ENCODE measurements around the gene SFT2D3.

Gene SFT2D3

DNA sequence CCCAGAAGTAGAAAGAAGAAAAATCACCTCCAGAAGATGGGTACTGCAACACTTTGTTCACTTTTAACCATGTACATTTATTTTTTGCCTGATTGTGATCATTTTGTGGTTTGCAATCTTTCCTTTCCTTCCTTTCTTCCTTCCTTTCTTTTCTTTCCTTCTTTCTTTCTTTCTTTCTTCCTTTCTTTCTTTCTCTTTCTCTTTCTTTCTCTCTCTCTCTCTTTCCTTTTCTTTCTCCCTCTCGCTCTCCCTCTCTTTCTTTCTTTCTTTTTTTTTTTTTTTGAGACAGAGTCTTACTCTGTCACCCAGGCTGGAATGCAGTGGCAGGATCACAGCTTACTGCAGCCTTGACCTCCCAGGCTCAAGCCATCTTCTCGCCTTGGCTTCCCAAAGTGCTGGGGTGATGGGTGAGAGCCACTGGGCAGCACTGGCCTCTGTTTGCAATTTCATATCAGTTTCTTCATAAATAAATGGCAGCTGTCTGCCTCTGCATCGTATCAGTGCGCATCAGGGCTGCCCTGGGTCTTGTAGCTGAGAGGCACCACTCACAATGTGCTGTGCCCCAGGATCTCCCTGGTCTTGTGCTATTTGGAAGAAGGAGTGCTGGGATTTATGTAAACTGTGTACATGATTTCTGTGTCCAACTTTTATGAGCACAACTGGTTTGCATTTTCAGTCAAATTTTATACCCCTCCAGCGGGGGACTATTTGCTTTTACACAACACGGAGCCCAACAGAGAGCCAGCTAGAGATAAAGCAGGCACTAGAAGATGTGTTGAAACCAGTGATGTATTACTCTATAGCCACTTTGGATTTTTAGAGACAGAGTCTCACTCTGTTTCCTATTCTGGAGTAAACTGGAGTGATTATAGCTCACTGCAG is 19.1 kb upstream of the SFT2D3 start:
- DNase-seq (ENCODE audit: low spot score), result no peak

DNA sequence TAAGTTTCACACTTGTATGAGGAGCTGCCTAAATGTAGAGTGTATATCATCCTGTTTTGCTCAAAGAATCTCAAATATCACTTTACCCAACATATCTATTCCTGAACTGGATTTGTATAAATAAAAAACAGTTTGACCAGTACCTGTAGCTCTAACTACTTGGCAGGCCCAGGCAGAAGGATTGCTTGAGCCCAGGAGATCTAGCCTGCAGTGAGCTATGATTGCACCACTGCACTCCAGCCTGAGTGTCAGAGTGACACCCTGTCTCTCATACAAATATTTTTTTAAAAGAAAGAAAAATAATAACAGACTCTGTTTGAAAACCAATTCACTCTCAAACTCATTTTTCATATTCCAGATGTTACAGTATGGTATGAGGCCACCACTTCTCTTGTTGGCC is 18.2 kb upstream of the SFT2D3 start:
- DNase-seq (ENCODE audit: low spot score), result no peak

DNA sequence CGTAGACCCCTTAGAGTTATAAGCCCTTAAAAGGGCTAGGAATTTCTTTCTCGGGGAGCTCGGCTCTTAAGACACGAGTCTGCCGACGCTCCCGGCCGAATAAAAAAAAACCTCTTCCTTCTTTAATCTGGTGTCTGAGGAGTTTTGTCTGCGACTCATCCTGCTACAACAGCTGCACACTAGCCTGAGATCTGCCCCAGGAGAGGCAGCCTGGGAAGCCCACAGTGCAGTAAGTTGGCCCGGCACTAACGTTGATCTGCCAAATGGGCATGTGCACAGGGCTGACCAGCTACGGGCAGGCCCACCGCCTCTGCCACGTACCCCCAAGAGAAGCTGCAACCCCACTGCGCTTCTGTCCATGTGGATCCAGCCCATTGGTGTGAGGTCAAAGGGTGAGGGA is 17.5 kb upstream of the SFT2D3 start:
- DNase-seq (ENCODE audit: low spot score), result no peak

DNA sequence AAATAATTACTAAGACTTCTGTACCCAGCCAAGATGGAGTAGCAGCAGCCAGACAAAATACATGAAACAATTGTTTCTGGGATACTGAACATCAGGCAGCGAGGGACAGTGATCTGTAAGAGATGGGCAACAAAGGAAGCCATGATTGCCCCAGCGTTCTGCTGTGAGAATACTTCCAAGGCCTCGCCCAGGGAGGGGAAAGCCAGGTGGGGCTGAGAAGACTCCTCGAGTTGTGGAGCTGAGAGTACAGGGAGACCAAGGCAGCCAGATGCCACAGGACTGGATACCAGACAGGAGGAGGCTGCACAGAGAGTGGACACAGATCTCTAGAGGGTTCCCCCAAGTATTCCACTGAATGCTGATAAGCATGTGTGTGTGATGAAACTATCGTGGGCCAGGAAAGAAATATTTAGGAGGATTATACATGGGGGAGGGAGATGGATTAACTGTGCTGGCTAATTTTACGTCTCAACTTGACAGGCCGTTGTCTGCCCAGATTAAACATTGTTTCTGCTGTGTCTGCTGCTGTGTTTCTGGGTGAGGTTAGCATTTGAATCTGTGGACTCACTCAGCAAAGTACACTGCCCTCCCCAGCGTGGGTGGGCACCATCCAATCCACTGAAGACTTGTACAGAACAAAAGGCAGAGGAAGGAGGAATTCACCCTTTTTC is 15.8 kb upstream of the SFT2D3 start:
- DNase-seq (ENCODE audit: low spot score), result no peak

DNA sequence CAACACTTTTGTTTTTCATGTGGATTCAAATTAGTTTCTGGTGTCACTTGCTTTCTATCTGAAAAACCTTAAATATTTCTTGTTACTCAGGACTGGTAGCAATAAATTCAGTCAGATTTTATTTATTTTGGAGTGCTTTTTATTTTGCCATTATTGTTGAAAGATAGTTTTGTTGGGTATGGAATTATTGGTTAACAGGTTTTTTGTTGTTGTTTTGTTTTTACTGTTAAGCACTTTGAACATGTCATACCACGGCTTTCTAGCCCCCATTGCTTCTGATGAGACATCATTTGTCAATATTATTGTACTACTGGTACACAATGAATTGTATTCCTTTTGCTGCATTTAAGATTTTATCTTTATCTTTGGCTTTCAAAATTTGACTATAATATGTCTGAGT is 12.9 kb upstream of the SFT2D3 start:
- no peak for DNase-seq (ENCODE audit: low spot score)

DNA sequence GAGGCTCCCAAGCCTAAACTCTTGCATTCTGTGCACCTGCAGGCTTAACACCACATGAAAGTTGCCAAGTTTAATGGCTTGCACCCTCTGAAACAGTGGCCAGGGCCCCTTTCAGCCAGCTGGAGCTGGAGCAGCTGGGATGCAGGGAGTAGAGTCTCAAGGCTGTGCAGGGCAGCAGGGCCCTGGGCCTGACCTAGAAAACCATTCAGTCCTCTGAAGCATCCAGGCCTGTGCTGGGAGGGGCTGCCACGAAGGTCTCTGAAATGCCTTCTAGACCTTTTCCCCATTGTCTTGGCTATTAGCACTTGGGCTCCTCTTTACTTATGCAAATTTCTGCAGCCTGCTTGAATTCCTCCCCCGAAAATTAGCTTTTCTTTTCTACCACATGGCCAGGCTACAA is 10.6 kb upstream of the SFT2D3 start:
- DNase-seq (ENCODE audit: low spot score), result no peak

DNA sequence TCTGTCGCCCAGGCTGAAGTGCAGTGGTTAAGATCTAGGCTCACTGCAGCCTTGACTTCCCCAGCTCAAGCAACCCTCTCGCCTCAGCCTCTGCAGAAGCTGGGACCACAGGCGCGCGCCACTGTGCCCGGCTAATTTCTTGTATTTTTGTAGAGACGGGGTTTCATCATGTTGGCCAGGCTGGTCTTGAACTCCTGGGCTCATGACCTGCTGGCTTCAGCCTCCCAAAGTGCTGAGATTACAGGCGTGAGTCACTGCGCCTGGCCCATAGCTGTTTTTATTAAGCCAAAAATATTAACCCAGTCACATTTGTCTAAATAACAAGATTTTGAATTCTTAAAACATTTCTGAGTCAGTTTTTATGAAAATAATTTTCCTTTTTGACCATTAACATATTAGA is 6.3 kb upstream of the SFT2D3 start:
- no peak for DNase-seq (ENCODE audit: low spot score)

DNA sequence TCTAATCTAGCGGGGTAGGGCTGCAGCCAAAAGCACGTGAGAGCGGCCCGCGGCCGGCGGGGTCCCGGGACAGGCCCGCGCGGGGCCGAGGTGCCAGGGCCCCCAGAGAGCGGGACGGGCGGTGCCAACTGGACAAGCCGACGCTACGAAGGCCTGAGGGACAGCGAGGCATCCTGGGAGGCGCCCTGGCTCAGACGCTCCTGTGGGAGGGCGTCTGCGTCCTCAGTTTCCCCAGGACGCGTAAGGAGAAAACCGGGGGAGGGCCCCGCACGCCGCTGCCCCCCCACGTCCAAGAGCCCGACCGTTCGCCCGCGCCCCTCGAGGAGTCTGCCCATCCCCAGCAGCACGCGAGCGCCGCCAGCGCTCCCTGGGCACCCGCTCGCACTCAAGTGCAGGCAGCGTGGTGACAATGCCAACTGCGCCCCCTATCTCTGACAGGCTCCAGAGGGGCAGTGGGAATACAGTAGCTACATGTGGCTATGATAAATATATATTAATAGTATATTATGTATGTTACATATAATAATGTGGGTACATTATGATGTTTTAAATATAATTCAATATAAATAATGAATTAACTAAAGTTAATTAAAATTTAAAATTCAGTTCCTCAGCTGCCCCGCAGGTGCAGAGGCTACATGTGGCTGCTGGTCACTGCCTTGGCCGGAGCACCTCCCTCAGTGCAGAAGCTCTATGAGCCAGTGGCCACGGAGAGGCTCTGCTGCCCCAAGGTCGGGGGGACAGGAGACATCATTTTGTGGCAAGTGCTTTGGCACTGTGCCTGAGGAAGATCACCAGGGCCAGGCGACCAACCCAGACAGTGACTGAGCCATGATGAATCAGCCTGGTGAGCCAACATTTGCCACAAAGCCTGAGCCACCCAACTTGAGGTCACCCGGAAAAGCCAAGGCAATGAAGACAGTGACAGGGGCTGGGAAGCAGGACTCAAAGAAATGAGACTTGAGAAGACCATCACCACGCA is 5.5 kb upstream of the SFT2D3 start:
- DNase-seq (ENCODE audit: low spot score), result peak; percentile 72

DNA sequence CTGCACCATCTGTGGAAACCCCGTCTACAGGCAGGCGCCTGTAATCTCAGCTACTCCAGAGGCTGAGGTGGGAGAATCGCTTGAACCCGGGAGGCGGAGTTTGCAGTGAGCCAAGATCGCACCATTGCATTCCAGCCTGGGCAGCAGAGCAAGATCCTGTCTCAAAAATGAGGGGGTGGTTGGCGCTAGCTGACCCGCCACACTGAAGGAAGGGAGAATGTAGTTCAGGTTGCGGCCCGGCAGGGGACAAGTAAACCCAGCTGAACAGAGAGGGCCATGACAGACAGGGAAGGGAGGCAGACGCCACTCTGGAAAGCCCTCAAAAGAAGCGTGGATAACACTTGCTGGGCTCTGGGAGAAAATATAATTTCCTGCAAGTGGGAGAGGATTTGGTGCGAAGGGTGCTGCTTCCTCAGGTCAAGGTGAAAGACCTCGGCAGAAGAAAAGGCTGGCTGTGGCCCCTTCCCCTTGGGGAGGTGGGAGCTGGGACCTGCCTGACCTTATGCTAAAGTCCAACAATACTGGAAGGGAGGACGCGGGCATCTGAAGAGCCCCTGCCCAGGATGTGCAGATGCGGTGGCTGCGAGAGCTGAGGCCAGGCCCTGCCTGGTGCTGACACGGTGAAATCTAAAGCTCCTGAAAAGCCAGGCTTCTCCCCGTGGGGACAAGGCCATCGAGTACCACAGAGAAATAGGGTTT is 3.7 kb upstream of the SFT2D3 start:
- no peak for DNase-seq (ENCODE audit: low spot score)

DNA sequence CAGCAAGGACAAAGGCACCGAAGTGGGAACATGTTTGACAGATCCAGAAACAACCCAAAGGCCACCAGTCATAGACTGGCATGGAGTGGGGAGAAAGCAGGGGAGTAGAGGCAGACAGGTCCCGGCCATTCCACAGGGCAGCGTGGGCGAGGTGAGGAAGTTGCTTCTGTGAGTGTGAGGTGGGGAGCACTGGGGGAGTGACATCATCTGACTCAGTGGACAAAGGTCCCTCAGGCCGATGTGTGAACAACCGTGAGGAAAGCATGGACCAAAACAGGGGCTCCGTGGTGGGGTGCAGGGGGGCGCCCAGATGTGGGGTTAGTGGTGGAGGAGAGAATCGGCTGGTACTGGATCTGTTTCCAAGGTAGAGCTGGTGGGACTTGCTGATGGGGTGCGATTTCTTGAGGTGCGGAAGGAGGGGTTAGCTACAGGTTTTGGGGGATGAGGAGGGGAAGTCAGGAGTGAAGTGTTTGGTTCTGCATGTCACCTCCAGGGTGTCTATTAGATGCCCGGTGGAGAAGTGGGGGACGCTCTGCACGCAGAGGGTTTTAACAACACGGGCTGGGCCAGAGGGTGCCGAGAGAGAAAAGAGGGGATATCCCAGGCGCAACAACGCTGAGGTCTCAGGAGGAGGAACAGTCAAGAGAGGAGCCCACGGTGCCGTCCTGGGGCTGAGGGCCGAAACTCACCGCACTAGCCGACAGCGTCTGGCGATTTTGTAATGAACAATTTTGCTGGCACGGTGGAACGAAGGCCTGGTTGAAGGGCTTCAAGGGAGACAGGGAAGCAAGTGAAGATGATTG is 2.5 kb upstream of the SFT2D3 start:
- DNase-seq (ENCODE audit: low spot score), result no peak

DNA sequence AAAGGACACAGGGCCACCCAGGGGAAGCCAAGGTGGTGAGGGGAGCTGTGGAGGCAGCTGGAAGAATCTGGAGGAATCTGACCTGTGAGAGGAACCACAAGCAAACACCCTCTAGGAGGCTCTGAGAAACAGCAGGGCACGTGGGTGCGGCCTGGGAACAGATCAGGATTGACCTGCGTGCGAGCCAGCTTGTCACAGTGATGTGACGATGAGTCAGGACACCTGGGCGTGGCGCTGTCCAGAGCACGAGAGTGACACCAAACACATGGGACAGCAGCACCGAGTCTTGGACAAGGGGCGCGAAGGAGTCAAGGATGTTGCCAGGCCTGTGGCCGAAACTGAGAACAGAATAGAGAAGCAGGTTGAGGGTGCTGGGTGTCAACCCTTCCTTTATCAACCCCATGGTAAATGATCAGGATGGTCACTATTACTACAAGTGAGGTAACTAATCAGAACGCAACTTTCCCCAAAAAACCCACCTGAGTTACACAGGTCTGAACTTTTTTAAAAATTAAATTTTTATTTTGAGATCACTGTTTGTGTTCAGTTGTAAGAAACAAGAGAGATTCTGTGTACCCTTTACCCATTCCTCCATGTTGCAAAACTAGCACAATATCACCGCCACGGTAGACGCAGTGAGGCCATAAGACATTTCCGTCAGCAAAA is 637 bp upstream of the SFT2D3 start:
- no peak for DNase-seq (ENCODE audit: low spot score)

DNA sequence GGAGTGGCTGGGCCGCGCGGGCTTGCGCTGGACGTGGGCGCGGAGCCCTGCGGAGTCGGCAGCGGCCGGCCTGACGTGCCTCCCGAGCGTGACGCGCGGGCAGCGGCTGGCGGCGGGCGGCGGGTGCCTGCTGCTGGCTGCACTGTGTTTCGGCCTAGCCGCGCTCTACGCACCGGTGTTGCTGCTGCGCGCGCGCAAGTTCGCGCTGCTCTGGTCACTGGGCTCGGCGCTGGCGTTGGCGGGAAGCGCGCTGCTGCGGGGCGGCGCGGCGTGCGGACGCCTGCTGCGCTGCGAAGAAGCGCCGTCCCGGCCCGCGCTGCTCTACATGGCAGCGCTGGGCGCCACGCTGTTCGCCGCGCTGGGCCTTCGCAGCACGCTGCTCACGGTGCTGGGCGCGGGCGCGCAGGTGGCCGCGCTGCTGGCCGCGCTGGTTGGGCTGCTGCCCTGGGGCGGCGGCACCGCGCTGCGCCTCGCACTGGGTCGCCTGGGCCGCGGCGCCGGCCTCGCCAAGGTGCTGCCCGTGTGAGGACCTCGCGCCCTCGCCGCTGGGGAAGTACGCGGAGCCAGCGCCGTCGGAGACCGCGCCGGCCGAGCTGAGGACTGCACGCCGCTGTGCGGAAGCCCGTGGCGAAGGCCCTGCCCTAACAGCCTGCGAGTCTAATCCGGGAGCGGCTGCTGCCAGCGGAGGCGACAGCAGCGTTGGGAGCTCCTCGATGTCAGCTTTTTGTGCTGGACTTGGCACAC is 526 bp downstream of the SFT2D3 start:
- DNase-seq (ENCODE audit: low spot score), result peak; percentile 71

DNA sequence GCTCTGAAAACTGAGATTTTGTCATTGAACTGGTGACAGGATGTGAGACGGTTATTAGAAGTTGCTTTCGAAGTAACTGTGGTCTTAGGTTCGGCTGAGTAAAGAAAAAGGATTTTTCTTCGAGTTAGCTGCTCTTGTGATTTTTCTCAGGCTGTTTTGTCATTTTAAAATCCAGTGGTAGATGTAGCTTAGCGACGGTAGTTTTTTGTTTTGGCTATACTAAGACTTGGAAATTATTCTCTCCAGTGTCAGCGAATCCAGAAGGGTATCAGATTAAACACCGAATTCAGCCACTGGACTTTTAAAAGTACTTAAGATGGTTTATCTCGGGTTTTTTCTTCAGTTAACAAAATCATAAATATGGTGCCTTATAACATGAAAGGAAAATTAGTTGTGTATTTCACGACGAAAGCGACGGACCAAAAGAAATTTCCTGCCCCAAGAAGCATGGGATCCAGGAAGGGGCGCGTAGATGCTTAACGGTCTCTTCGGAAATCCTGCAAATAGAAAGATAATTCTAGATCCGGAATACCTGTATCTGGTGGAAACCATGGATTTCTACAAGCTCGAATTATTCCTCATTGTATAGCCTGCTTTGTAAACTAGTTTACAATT is 1.2 kb downstream of the SFT2D3 start:
- DNase-seq (ENCODE audit: low spot score), result no peak

DNA sequence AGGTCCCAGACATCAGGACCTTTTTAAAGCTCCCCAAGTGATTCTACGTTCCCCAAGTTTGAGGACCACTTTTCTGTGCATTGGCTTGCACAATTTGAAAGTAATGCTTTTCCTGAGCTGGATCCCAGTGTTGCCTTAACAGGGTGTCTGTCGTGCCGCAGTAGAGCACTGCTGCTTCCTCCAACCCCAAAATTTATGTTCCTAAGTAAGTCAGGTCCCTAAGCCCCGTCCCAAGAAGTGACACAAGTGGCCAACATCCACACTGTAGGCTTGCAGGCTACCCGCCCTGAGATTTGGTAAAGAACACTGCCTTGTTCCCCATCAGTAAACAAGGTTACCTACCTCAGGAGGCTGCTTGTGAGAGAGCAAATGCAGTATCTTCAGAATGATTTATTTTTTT is 2.0 kb downstream of the SFT2D3 start:
- no peak for DNase-seq (ENCODE audit: low spot score)

DNA sequence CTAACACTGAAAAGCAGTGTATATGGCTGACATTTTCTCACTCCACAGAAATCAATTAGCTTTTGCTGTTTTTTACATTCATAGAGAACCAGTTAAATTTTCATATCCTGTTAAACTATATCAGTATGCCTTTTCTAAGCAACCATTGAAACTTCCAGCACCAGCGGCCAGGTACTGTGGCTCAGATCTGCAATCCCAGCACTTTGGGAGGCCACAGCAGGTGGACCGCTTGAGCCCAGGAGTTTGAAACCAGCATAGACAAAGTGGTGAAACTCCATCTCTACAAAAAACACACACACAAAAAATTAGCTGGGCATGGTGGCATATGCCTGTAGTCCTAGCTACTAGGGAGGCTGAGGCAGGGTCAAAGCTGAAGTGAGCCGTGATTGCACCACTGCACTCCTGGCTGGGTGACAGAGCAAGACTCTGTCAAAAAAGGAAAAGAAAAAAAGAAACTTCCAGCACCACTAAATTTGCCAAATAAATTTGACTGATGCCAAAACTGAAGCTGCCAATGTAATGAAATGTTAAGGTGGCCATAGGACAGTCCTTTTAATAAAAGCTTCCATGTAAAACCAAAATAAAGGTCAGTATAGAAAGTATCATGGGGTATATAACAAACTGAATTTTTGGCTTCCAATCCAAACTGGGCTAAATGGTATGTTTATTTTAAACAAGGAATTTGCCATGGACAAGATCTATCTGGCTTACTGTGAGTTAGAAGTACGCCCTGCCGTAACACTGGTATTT is 3.5 kb downstream of the SFT2D3 start:
- DNase-seq (ENCODE audit: low spot score), result no peak

DNA sequence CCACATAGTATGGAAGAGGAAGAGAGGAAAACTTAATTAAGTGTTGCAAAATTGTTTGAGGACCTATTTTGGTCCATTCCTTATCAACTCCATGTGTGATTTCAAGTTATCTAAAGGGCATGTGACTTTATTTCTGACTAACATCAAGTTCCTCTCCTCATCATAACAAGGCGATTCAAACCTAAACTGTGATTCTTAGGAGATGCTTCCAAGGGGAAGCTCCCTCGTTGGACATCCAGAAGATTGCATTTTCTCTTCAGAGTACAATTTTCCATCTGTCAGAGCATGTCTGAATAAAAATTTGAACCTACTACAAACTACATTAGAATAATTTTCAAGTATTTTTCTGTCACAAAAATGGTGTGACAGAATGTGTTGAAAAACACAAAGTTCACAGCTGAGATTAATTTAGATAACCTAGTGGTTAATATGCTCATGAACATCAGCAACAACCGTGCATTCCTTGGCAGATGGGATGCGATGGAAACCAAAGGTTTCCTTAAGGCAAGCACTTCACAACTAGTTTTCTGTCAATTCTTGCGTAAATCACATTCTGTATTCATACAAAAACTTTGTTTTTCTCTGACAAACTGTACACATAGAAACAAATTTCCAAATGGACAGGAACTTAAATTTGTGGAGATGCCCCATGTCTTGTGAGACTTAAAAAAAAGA is 4.2 kb downstream of the SFT2D3 start:
- no peak for DNase-seq (ENCODE audit: low spot score)

DNA sequence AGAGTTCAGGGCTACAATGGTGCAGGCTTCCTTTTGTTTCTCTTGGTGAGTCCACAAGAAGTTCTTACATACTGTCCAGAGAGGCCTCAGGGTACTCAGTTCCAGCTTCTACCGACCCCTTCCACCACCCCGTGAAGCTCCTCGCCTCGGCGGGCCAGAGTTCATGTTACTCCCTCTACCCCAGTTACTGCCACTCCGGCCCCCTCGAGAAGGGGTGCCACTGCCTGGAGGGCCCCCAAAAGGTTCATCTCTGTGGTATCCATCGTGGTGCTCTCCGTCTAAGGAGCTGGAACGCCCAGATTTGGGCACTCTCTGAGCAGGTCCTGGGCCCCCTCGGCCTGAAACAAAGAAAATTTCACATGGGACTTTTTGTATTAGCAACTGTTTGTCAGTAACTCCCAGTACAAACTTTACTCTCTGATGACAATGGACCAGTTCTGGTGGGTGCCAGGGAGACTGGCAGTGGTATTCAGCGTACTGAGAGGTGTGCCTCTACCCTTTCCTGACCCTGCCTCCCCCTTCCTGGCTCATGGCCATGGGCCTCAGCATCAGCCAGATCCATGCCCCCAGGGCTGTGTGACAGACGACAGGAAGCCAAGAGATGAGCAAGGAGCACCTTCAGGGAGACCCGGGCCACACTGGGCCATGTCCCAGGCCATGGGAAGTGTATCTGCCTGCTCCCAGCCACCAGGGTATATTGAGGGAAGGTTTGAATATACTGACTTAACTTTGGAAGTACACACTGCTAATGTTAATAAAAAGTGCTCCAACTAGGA is 5.1 kb downstream of the SFT2D3 start:
- no peak for DNase-seq (ENCODE audit: low spot score)
